ENCODE measurements around the gene PPP1R8.

DNA sequence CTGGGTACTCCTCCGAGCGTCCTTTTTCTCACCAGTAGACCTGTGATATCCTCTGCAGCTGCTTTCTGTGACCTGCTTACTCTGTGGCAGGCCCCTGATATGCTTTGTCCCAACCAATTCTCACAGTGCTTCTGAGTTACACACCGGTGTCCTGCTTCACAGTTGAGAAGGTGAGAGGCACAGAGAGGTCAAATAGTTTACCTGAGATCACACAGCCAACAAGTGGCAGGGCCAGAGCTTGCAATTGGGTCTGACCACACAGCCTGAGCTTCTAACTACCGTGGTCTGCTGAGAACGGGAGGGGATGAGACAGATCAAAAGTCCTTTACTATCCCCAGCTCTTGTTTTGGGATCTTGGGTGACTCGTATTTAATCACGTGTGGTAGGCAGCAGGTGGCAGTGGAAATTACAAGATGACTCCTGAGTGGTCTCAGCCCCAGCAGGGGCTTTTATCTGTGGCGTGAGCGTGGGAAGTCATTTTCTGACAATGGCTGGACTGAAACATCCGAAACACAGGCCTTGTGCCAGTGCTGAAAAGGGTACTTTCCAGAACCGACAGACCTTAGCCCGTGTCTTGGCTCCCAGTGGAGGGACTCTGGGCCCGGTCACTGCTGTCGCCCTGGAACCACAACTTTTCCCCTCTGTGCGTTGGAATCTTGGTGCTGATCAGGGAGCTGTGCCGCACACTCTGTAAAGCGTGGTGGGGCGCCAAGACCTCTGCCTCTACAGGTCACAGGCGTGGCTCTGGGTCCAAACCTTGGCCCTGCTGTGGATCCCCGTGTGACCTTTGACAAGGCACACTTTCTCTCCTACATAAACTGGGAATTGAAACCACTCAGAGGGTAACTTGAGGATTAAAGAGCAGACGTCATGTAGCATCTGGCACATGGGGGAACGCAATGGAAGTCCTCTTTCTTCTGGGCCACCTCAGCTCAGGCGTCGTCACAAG is 53.7 kb downstream of the PPP1R8 start:
- TF ChIP-seq, protein P1, sequence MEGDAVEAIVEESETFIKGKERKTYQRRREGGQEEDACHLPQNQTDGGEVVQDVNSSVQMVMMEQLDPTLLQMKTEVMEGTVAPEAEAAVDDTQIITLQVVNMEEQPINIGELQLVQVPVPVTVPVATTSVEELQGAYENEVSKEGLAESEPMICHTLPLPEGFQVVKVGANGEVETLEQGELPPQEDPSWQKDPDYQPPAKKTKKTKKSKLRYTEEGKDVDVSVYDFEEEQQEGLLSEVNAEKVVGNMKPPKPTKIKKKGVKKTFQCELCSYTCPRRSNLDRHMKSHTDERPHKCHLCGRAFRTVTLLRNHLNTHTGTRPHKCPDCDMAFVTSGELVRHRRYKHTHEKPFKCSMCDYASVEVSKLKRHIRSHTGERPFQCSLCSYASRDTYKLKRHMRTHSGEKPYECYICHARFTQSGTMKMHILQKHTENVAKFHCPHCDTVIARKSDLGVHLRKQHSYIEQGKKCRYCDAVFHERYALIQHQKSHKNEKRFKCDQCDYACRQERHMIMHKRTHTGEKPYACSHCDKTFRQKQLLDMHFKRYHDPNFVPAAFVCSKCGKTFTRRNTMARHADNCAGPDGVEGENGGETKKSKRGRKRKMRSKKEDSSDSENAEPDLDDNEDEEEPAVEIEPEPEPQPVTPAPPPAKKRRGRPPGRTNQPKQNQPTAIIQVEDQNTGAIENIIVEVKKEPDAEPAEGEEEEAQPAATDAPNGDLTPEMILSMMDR (conservative IDR thresholded peaks at IDR 0.05), result no peak
- TF ChIP-seq EZH2 (IDR thresholded peaks at IDR 0.05; ENCODE audit: low read depth), result no peak
